Mucosa of descending colon (tissue), 3 donors: ENCODE measurements around the gene RSBN1L. TPM values are rescaled to one million over a fixed set of nuclear protein-coding genes. Genes with fewer than 3 reads are reported as not detected.
"Not testable (repeated sequence)": the region's sequence is repeated elsewhere in the genome, so short reads cannot be mapped to it uniquely, and the experiment has no call there.

ENCODE experiments used
- ATAC-seq: fragments of 200-7000 bp; cut with Tn5 transposase; one replicate; pipeline ENCODE4 v1.9.1; 2020; ENCODE audit warnings: mild to moderate bottlenecking, moderate library complexity
- DNase-seq, 3 donors: peaks; one replicate each; pipeline ENCODE4 v3.0.0-alpha.2; 2020
- H3K36me3 ChIP-seq: fragments of 200-600 bp; one replicate; pipeline ENCODE4 v1.8.0; 2021; ENCODE audit warnings: low read depth, mild to moderate bottlenecking
- H3K4me1 ChIP-seq: fragments of 200-600 bp; one replicate; pipeline ENCODE4 v1.8.0; 2021; ENCODE audit warnings: low read depth, mild to moderate bottlenecking
- H3K4me3 ChIP-seq: fragments of 200-600 bp; one replicate; pipeline ENCODE4 v1.8.0; 2021; ENCODE audit warnings: mild to moderate bottlenecking
- H3K9me3 ChIP-seq: fragments of 200-600 bp; one replicate; pipeline ENCODE4 v1.8.0; 2021; ENCODE audit warnings: mild to moderate bottlenecking
- CTCF ChIP-seq: fragments of 200-600 bp; IDR thresholded peaks from one replicate; pipeline ENCODE4 v1.8.0; 2022; ENCODE audit warnings: antibody characterized with exemption, mild to moderate bottlenecking
- intact Hi-C, 2 donors: fragments of 100-400 bp; cut with DNase I in 1 of 2; cut with micrococcal nuclease in 1 of 2; formaldehyde crosslinking; loops; one replicate each; pipeline versions ENCODE4 v1.11.0 to v1.11.1; 2022; cut with DNase I, micrococcal nuclease
- total RNA-seq, 3 donors: library from RNA; stranded (reverse); fragmentation: NEBNext Ultra II Directional in 2 of 3; extraction: Animal tissue kit (Norgen Biotek cat#: 25700) in 2 of 3; gene quantifications; one replicate each; pipeline versions ENCODE4 v1.2.1 to v1.2.4, GENCODE V29; 2021 to 2023
- donor health status: DM: no; HTN: no; CAD: no; lungs with moderate emphysema.
- donor health status: DM: no; HTN: no; CAD: no.
- donor health status: DM: no; HTN: yes; CAD: no.

RSBN1L gene
- total RNA-seq, 3 donors from 2014 or later: 19.1 to 31.5 (median 19.6) TPM

GRCh38 chr7:77698042-77698625 lies 1.9 kb downstream of the RSBN1L start:
- Histone ChIP-seq H3K9me3 (no peaks in the 10 kb centered on the region), H3K4me1 (peaks cover 43% of the 10 kb centered on the region)

GRCh38 chr7:77699056-77699455 lies 2.8 kb downstream of the RSBN1L start:
- peaks cover 36% of the 10 kb centered on the region for H3K4me1 ChIP-seq
- intact Hi-C loops: no loop called here
- TF ChIP-seq CTCF: no peak
- H3K36me3 ChIP-seq: no peaks in the 10 kb centered on the region
- no peak for DNase-seq
- no peaks in the 10 kb centered on the region for H3K9me3 ChIP-seq
- ATAC-seq: no peak
- H3K4me3 ChIP-seq: no peak overlapping the region

More at GRCh38 chr7:77698042-77698625, 1.9 kb downstream of the RSBN1L start:
- no peak for DNase-seq
- no peak for TF ChIP-seq CTCF
- no peak for ATAC-seq
- no peaks in the 10 kb centered on the region for H3K36me3 ChIP-seq
- intact Hi-C loops: no loop called here
- H3K4me3 ChIP-seq: peak overlapping the region; percentile 80

GRCh38 chr7:77702513-77702912 lies 6.3 kb downstream of the RSBN1L start:
- ATAC-seq: peak; percentile 57
- H3K36me3 ChIP-seq: no peaks in the 10 kb centered on the region
- H3K9me3 ChIP-seq: no peaks in the 10 kb centered on the region
- no peak for DNase-seq
- H3K4me1 ChIP-seq: peaks cover 29% of the 10 kb centered on the region
- no peak for TF ChIP-seq CTCF
- intact Hi-C loops: no loop called here
- no peak overlapping the region for H3K4me3 ChIP-seq

GRCh38 chr7:77702968-77703472 lies 6.8 kb downstream of the RSBN1L start:
- ATAC-seq: no peak
- intact Hi-C loops: no loop called here
- TF ChIP-seq CTCF: no peak
- no peaks in the 10 kb centered on the region for H3K9me3 ChIP-seq
- no peak for DNase-seq
- H3K4me3 ChIP-seq: no peak overlapping the region
- peaks cover 26% of the 10 kb centered on the region for H3K4me1 ChIP-seq
- no peaks in the 10 kb centered on the region for H3K36me3 ChIP-seq

GRCh38 chr7:77703669-77704068 lies 7.4 kb downstream of the RSBN1L start:
- peaks cover 20% of the 10 kb centered on the region for H3K4me1 ChIP-seq
- DNase-seq, ATAC-seq, H3K4me3 ChIP-seq, H3K9me3 ChIP-seq, intact Hi-C loops, H3K36me3 ChIP-seq: not testable (repeated sequence)

GRCh38 chr7:77707504-77707992 lies 11.3 kb downstream of the RSBN1L start:
- ATAC-seq (no peak), DNase-seq (no peak)
- no peaks in the 10 kb centered on the region for H3K9me3 ChIP-seq
- no peak for TF ChIP-seq CTCF
- H3K4me3 ChIP-seq: no peak overlapping the region
- no peaks in the 10 kb centered on the region for H3K36me3 ChIP-seq
- intact Hi-C loops: no loop called here
- peaks cover 5% of the 10 kb centered on the region for H3K4me1 ChIP-seq
